Fibroblast of lung (primary cell): ENCODE data around the gene ZNF646. TPM values are rescaled to one million over a fixed set of nuclear protein-coding genes. Genes with fewer than 3 reads are reported as not detected.

Experiments
- DNase-seq, 2 donors: peaks; one replicate each; pipeline versions ENCODE4 v3.0.0 to v3.0.0-alpha.2; 2010; ENCODE audit warnings: low read depth in 2 of 2
- H2AFZ ChIP-seq: 2 replicates; pipeline ENCODE4 v1.5.1; 2012; ENCODE audit warnings: low read length, control low read depth, inconsistent platforms
- H3K27ac ChIP-seq: 2 replicates; pipeline ENCODE4 v1.5.1; 2011; ENCODE audit warnings: low read length, control low read depth; ENCODE audit not compliant: insufficient read depth
- H3K27me3 ChIP-seq: 2 replicates; pipeline ENCODE4 v1.5.1; 2011; ENCODE audit warnings: mild to moderate bottlenecking, low read length; ENCODE audit not compliant: control insufficient read depth, insufficient read depth
- H3K36me3 ChIP-seq: 2 replicates; pipeline ENCODE4 v1.5.1; 2011; ENCODE audit warnings: low read length; ENCODE audit not compliant: control insufficient read depth, insufficient read depth
- H3K4me1 ChIP-seq: 2 replicates; pipeline ENCODE4 v1.5.1; 2011; ENCODE audit warnings: low read length; ENCODE audit not compliant: control insufficient read depth, insufficient read depth; ENCODE audit errors: extremely low read depth
- H3K4me2 ChIP-seq: 2 replicates; pipeline ENCODE4 v1.5.1; 2011; ENCODE audit warnings: low read length, control low read depth; ENCODE audit not compliant: insufficient read depth; ENCODE audit errors: extremely low read depth
- H3K4me3 ChIP-seq, 4 experiments: fragments of 200-600 bp in 1 of 4; sonication (generic) in 1 of 4; replicated peaks in 1 of 4; 2 replicates each; pipeline ENCODE4 v1.5.1; 2011 to 2016; ENCODE audit warnings: low read length in 4 of 4, low read depth in 3 of 4, mild to moderate bottlenecking in 3 of 4, control low read depth in 2 of 4, inconsistent platforms in 1 of 4, mixed read lengths in 1 of 4; ENCODE audit not compliant: insufficient read depth in 1 of 4; ENCODE audit errors: control extremely low read depth in 1 of 4
- H3K79me2 ChIP-seq: 2 replicates; pipeline ENCODE4 v1.5.1; 2012; ENCODE audit warnings: mild to moderate bottlenecking, low read length, inconsistent platforms; ENCODE audit not compliant: control insufficient read depth, insufficient read depth
- H3K9ac ChIP-seq: 2 replicates; pipeline ENCODE4 v1.5.1; 2011; ENCODE audit warnings: mild to moderate bottlenecking, low read length, control low read depth; ENCODE audit not compliant: insufficient read depth
- H3K9me3 ChIP-seq: 2 replicates; pipeline ENCODE4 v1.5.1; 2012; ENCODE audit warnings: low read depth, low read length; ENCODE audit not compliant: control insufficient read depth, insufficient read depth
- H4K20me1 ChIP-seq: 2 replicates; pipeline ENCODE4 v1.5.1; 2011; ENCODE audit warnings: low read length; ENCODE audit not compliant: control insufficient read depth, insufficient read depth; ENCODE audit errors: extremely low read depth
- EZH2 ChIP-seq: IDR thresholded peaks from 2 replicates; pipeline ENCODE4 v1.5.1; 2012; ENCODE audit warnings: low read length, control low read depth, mild to moderate bottlenecking; ENCODE audit errors: missing control alignments
- polyA plus RNA-seq, 2 donors: library from polyadenylated mRNA; depleted of rRNA in 1 of 2; stranded (reverse) in 1 of 2; unstranded in 1 of 2; fragments of >200 nt; gene quantifications; 2 replicates each; pipeline ENCODE4 v1.2.1, GENCODE V29; 2011 to 2012; ENCODE audit warnings: missing spikeins in 1 of 2
- total RNA-seq: library from RNA; depleted of rRNA; stranded (reverse); fragments of >200 nt; gene quantifications from 2 replicates; pipeline ENCODE4 v1.2.1, GENCODE V29; 2014
- TF ChIP-seq, protein P1 (sequence below), 2 donors: IDR thresholded peaks in 1 of 2; conservative IDR thresholded peaks in 1 of 2; 1 replicate in 1 of 2; 2 replicates in 1 of 2; pipeline ENCODE4 v1.5.1; 2011 to 2012; ENCODE audit warnings: low read length in 2 of 2, control low read depth in 1 of 2, inconsistent platforms in 1 of 2, low read depth in 1 of 2, mild to moderate bottlenecking in 1 of 2

ZNF646 gene
- total and polyA plus RNA-seq, 2 donors (not counting 1 experiment from before 2014, with no cell fraction given), result 2.6 to 13.2 TPM

DNA sequence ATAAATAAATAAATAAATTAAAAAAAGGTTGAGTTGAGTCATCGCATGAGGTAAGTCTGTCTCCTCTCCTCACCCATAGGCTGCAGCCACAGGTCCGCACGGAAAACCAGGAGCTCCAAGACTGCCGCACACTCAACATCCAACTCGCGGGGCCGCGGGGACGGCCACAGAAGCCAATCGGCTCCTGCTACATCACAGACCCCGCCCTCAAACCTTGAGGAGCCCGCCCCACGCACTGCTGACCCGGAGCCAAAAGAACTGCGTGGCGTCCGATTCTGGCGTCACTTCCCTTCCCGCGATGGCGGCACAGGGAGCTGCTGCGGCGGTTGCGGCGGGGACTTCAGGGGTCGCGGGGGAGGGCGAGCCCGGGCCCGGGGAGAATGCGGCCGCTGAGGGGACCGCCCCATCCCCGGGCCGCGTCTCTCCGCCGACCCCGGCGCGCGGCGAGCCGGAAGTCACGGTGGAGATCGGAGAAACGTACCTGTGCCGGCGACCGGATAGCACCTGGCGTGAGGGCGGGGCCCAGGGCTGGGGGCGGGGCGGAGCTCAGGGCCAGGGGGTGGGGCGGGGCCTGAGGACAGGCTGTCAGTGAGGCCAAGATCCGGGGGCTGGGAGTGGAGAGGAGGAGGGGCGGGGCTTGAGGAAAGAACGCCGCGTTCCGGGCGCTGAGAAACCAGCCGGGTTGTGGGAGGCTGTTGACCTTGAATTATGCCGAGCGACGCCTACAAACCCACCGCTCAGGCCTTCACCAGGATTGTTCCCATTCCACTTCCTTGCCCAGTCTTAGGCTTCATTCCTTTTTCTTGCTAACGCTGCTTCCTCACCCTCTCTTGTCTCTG lies 43.4 kb downstream of the ZNF646 start, which contains the start of gene KAT8:
Gene KAT8, plus strand, starts transcription at position 281 of the 839 bp plus-strand sequence. Its CDS starts 18 bp downstream, at position 299.
- Histone ChIP-seq H3K9me3 (no peaks in the 10 kb centered on the region), H2AFZ (peak within 1 kb of the TSS; percentile 67), H3K4me2 (peak within 1 kb of the TSS; percentile 99), H3K36me3 (peaks cover 7% of the 10 kb centered on the region), H3K9ac (peak within 1 kb of the TSS; percentile 89), H3K27ac (peak within 1 kb of the TSS; percentile 99), H3K27me3 (no peaks in the 10 kb centered on the region), H3K4me3 (peak within 1 kb of the TSS; percentile 87 to 96 (median 94)), H3K4me1 (peaks cover 5% of the 10 kb centered on the region), H3K79me2 (peaks cover 15% of the 10 kb centered on the region), H4K20me1 (no peaks in the 10 kb centered on the region)
- TF ChIP-seq, protein P1, sequence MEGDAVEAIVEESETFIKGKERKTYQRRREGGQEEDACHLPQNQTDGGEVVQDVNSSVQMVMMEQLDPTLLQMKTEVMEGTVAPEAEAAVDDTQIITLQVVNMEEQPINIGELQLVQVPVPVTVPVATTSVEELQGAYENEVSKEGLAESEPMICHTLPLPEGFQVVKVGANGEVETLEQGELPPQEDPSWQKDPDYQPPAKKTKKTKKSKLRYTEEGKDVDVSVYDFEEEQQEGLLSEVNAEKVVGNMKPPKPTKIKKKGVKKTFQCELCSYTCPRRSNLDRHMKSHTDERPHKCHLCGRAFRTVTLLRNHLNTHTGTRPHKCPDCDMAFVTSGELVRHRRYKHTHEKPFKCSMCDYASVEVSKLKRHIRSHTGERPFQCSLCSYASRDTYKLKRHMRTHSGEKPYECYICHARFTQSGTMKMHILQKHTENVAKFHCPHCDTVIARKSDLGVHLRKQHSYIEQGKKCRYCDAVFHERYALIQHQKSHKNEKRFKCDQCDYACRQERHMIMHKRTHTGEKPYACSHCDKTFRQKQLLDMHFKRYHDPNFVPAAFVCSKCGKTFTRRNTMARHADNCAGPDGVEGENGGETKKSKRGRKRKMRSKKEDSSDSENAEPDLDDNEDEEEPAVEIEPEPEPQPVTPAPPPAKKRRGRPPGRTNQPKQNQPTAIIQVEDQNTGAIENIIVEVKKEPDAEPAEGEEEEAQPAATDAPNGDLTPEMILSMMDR (conservative IDR thresholded peaks at IDR 0.05 in 1 of 2, IDR thresholded peaks at IDR 0.05 in 1 of 2; ENCODE audit: low read depth in 1 of 2, low read length in 2 of 2), result no peak
- no peak for TF ChIP-seq EZH2
- DNase-seq, result peak; percentile 97 to 98

DNA sequence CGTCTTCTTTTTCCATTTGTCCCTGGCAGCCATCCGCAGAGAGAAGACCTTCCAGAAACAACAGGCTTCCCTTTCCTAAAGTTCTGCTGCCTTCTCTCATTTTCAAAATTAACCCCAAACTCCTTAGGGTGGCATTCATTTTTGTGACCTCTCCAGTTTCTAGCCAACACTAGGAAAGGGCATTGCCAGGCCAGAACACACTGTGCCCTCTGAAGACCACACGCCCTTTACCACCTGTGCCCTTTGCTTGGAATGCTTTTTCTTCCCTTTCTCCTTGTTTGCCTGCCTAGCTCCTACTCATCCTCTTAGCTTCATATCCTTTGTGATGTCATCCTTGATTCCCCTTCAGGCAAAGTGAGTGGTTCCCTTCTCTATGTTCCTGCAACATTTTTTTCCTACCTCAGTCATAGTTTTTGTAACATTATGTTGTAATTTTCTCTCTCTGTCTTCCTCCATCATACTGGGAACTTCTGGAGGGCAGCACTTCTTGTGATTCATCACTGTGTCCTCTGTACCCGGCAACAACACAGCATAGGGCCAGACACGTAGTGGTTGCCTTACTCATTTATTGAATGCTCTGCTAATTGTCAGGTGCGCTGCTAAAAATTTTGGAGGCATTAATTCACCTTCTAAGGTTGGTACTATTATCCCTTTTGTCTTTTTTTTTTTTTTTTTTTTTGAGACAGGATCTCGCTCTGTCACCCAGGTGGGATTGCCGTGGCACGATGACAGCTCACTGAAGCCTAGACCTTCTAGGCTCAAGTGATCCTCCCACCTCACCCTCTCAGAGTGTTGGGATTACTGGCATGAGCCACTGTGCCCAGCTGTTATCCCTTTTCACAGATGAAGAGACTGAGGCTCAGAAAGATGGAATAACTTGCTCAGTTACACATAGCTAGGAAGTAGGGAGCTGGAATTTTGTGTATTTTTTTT lies 44.3 kb downstream of the ZNF646 start:
- Histone ChIP-seq H2AFZ (peak overlapping the region; percentile 67), H3K9me3 (no peaks in the 10 kb centered on the region), H4K20me1 (no peaks in the 10 kb centered on the region)

More for the DNA sequence above, 44.3 kb downstream of the ZNF646 start:
- Histone ChIP-seq H3K9ac (peak overlapping the region; percentile 88), H3K27me3 (no peaks in the 10 kb centered on the region), H3K36me3 (peaks cover 7% of the 10 kb centered on the region), H3K4me3 (peak overlapping the region; percentile 87 to 96 (median 94)), H3K4me2 (peak overlapping the region; percentile 99), H3K27ac (peak overlapping the region; percentile 99), H3K4me1 (peaks cover 5% of the 10 kb centered on the region), H3K79me2 (peaks cover 15% of the 10 kb centered on the region)
- peak; percentile 52 to 69 for DNase-seq
- TF ChIP-seq, protein P1 (conservative IDR thresholded peaks at IDR 0.05 in 1 of 2, IDR thresholded peaks at IDR 0.05 in 1 of 2; ENCODE audit: low read depth in 1 of 2, low read length in 2 of 2), result no peak
